Heart right ventricle (tissue), 16 donors: ENCODE results near the gene TSPAN10. TPM values are rescaled to one million over a fixed set of nuclear protein-coding genes. Genes with fewer than 3 reads are reported as not detected.

Experiments used
- ATAC-seq, 8 donors: fragments of 200-7000 bp; cut with Tn5 transposase; one replicate each; pipeline ENCODE4 v1.9.1; 2020; ENCODE audit warnings: mild to moderate bottlenecking in 8 of 8, moderate library complexity in 8 of 8, moderate number of reproducible peaks in 1 of 8
- DNase-seq, 2 donors: peaks; one replicate each; pipeline ENCODE4 v3.0.0-alpha.2; 2020
- H3K27ac ChIP-seq, 10 donors: fragments of 200-600 bp; sonication (generic) in 2 of 10; one replicate each; pipeline versions ENCODE4 v1.5.0 to v1.8.0; 2020 to 2022; ENCODE audit warnings: mild to moderate bottlenecking in 3 of 10
- H3K27me3 ChIP-seq, 7 donors: fragments of 200-600 bp; one replicate each; pipeline ENCODE4 v1.8.0; 2021 to 2022; ENCODE audit warnings: mild to moderate bottlenecking in 2 of 7
- H3K36me3 ChIP-seq, 9 donors: fragments of 200-600 bp; sonication (generic) in 1 of 9; one replicate each; pipeline versions ENCODE4 v1.5.0 to v1.8.0; 2020 to 2022; ENCODE audit warnings: mild to moderate bottlenecking in 2 of 9
- H3K4me1 ChIP-seq, 9 donors: fragments of 200-600 bp; sonication (generic) in 1 of 9; one replicate each; pipeline versions ENCODE4 v1.5.0 to v1.8.0; 2020 to 2022; ENCODE audit warnings: mild to moderate bottlenecking in 4 of 9
- H3K4me3 ChIP-seq, 10 donors: fragments of 200-600 bp; sonication (generic) in 2 of 10; one replicate each; pipeline versions ENCODE4 v1.5.0 to v1.8.0; 2020 to 2022; ENCODE audit warnings: mild to moderate bottlenecking in 7 of 10, moderate library complexity in 2 of 10
- H3K9me3 ChIP-seq, 11 donors: fragments of 200-600 bp in 10 of 11; sonication (generic) in 2 of 11; one replicate each; pipeline versions ENCODE4 v1.5.0 to v1.8.0; 2013 to 2022; ENCODE audit warnings: mild to moderate bottlenecking in 2 of 11, control low read depth in 1 of 11, moderate library complexity in 1 of 11
- WGBS, 2 donors: extraction: QIAGEN DNeasy Blood & Tissue Kit; methylation state at CpG; one replicate each; pipeline ENCODE4 v1.1.7; 2013; ENCODE audit warnings: inconsistent platforms in 1 of 2; 5-methylcytosine and 5-hydroxymethylcytosine counted together
- intact Hi-C, 10 donors: fragments of 100-400 bp; cut with DNase I; formaldehyde crosslinking; loops; one replicate each; pipeline versions ENCODE4 v1.11.1 to v1.14.2; 2022
- polyA plus RNA-seq, 2 donors: library from polyadenylated mRNA; stranded (reverse); fragments of 200-250 nt; gene quantifications; one replicate each; pipeline ENCODE4 v1.2.3, GENCODE V29; 2013
- total RNA-seq, 10 donors: library from RNA; stranded (reverse); fragmentation: NEBNext Ultra II Directional in 3 of 10; extraction: Animal tissue kit (Norgen Biotek cat#: 25700) in 3 of 10; gene quantifications; one replicate each; pipeline versions ENCODE4 v1.2.1 to v1.2.4, GENCODE V29; 2021 to 2023
- TF ChIP-seq, protein P1 (sequence below), 9 donors: fragments of 200-600 bp; sonication (generic) in 2 of 9; IDR thresholded peaks; one replicate each; pipeline versions ENCODE4 v1.5.0 to v1.8.0; 2021 to 2022; ENCODE audit warnings: antibody characterized with exemption in 9 of 9, mild to moderate bottlenecking in 5 of 9, moderate library complexity in 1 of 9
- donor health status: Arrhythmogenic right ventricular cardiomyopathy.
- donor health status: ischemic (EF 13 %, LVEDD 7.1; RV severe dilation, severe dysfunction).
- donor health status: healthy with polysubstance abuse.
- donor health status: DM: no; HTN: yes; CAD: no.
- donor health status: DM: no; HTN: no; CAD: no.
- donor health status: ischemic (EF 25% LVEDD 6.9; RV normal size, moderate dysfunction).
- donor health status: ischemic (EF 25% LVEDD 5.7; RV mildly dilated, moderate dysfunction).
- donor health status: healthy.
- donor health status: DM: yes; HTN: yes; CAD: no.
- donor health status: Ischemic cardiomyopathy.
- donor health status: ischemic (EF 35%, LVEDD 5.7; RV mildly dilated, moderate dysfunction).
- donor health status: nonischemic (EF 11% LVEDD 7.7; RV severe dilation, severe dysfunction).
- donor health status: DM: yes; HTN: yes; CAD: no.
- donor health status: PGD.
- donor health status: ischemic (EF 29% LVEDD 5.4; RV normal size, mild dysfunction).
- donor health status: nonischemic (EF 23%, LVEDD 6.1; RV moderate dilation, normal function).

The TSPAN10 gene
- total and polyA plus RNA-seq, 12 donors: 0.12 to 0.57 (median 0.25) TPM

- Histone ChIP-seq H3K27me3 (no peaks in the 10 kb centered on the region), H3K9me3 (no peaks in the 10 kb centered on the region), H3K36me3 (peaks cover 0 to 59% (median 3%) of the 10 kb centered on the region in 9 donors), H3K4me1 (peaks cover 6 to 29% (median 24%) of the 10 kb centered on the region in 9 donors), H3K4me3 (peak overlapping the region in 2 of 10 donors; percentile 95 to 99), H3K27ac (no peak overlapping the region)
- 83 to 87% methylated on average over 18 of the region's 18 CpGs for WGBS, 2 donors
- intact Hi-C loops: loop anchor here in 1 of 10 donors (2.0 kb wide), 1 partner anchor 31 kb away; the partner anchor contains the start of genes NPLOC4 and TSPAN10
- DNase-seq (no peak), ATAC-seq (no peak)
- TF ChIP-seq, protein P1, sequence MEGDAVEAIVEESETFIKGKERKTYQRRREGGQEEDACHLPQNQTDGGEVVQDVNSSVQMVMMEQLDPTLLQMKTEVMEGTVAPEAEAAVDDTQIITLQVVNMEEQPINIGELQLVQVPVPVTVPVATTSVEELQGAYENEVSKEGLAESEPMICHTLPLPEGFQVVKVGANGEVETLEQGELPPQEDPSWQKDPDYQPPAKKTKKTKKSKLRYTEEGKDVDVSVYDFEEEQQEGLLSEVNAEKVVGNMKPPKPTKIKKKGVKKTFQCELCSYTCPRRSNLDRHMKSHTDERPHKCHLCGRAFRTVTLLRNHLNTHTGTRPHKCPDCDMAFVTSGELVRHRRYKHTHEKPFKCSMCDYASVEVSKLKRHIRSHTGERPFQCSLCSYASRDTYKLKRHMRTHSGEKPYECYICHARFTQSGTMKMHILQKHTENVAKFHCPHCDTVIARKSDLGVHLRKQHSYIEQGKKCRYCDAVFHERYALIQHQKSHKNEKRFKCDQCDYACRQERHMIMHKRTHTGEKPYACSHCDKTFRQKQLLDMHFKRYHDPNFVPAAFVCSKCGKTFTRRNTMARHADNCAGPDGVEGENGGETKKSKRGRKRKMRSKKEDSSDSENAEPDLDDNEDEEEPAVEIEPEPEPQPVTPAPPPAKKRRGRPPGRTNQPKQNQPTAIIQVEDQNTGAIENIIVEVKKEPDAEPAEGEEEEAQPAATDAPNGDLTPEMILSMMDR (IDR thresholded peaks at IDR 0.05): no peak
Observed at GRCh38 chr17:81667754-81668153, 30.8 kb downstream of the TSPAN10 start.

- peak in 2 of 8 donors; percentile 4 to 12 for ATAC-seq
- Histone ChIP-seq H3K4me1 (peaks cover 0 to 15% (median 10%) of the 10 kb centered on the region in 9 donors), H3K27me3 (no peaks in the 10 kb centered on the region), H3K36me3 (peaks cover 0 to 74% (median 6%) of the 10 kb centered on the region in 9 donors), H3K9me3 (no peaks in the 10 kb centered on the region), H3K4me3 (no peak overlapping the region), H3K27ac (no peak overlapping the region)
- TF ChIP-seq, protein P1 (IDR thresholded peaks at IDR 0.05): no peak
- intact Hi-C loops: no loop called here
- 84 to 85% methylated on average over 18 of the region's 18 CpGs for WGBS, 2 donors
- no peak for DNase-seq
Observed at GRCh38 chr17:81672504-81672903, 35.5 kb downstream of the TSPAN10 start.

GRCh38 chr17:81672954-81673353, 36.0 kb downstream of the TSPAN10 start:
- intact Hi-C loops: no loop called here
- TF ChIP-seq, protein P1 (IDR thresholded peaks at IDR 0.05): no peak
- Histone ChIP-seq H3K27ac (no peak overlapping the region), H3K27me3 (no peaks in the 10 kb centered on the region), H3K4me1 (peaks cover 0 to 10% (median 6%) of the 10 kb centered on the region in 9 donors), H3K4me3 (no peak overlapping the region), H3K9me3 (no peaks in the 10 kb centered on the region), H3K36me3 (peaks cover 0 to 73% (median 6%) of the 10 kb centered on the region in 9 donors)
- DNase-seq: no peak
- ATAC-seq: peak in 1 of 8 donors; percentile 6
- 91 to 96% methylated on average over 16 of the region's 16 CpGs for WGBS, 2 donors

- no peak for DNase-seq
- Histone ChIP-seq H3K9me3 (no peaks in the 10 kb centered on the region), H3K27me3 (no peaks in the 10 kb centered on the region), H3K36me3 (peaks cover 0 to 66% (median 6%) of the 10 kb centered on the region in 9 donors), H3K4me3 (no peak overlapping the region), H3K4me1 (peaks cover 0 to 7% (median 3%) of the 10 kb centered on the region in 9 donors), H3K27ac (no peak overlapping the region)
- intact Hi-C loops: no loop called here
- 83 to 84% methylated on average over 18 of the region's 18 CpGs for WGBS, 2 donors
- ATAC-seq: no peak
- TF ChIP-seq, protein P1 (IDR thresholded peaks at IDR 0.05): no peak
Observed at GRCh38 chr17:81673561-81674258, 36.7 kb downstream of the TSPAN10 start.
